GM19099 (cell line): ENCODE results near the gene PROKR1.

Source experiments
- POLR2A ChIP-seq: IDR thresholded peaks from 3 replicates; pipeline ENCODE4 v1.6.1; 2011; ENCODE audit warnings: low read depth; ENCODE audit not compliant: insufficient read length; ENCODE audit errors: extremely low read depth

The PROKR1 gene

DNA sequence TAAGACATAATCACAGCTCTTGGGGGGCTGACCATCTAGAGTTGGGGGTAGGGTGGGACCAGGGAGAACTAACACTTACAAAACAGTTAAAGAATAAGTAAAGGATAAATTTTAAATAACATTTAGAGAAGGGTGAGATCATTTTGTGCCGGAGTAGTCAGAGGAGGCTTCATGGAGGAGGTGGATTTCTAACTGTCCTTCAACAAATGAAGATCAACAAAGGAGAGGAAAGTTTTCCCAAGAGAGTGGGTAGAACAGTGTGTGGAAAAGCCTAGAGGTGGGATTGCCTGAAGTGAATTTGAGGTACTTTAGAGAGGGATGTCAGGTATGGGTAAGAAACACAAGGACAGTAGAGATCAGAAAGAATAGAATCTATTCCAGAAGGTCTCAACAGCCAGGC is 7.3 kb downstream of the PROKR1 start:
- TF ChIP-seq POLR2A, result no peak

DNA sequence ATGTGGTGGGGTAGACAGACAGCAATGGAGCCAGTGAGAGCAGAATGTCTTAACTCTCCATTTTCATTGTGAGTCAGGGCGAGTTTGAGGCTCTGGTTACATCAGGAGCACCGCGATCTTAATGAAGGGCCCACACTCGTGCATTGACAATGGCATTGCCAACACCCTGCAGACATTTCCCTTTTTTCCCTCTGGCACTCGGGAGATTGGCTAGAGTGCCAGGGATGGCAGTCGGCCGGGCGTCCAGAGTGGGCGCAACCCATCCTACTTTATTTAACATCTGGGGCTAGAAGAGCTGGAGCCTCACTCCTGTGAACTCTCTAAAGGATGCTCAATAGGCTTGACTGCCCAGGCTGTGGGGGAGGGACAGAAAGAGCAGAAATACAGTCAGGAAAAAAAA is 9.7 kb downstream of the PROKR1 start:
- TF ChIP-seq POLR2A, result no peak

DNA sequence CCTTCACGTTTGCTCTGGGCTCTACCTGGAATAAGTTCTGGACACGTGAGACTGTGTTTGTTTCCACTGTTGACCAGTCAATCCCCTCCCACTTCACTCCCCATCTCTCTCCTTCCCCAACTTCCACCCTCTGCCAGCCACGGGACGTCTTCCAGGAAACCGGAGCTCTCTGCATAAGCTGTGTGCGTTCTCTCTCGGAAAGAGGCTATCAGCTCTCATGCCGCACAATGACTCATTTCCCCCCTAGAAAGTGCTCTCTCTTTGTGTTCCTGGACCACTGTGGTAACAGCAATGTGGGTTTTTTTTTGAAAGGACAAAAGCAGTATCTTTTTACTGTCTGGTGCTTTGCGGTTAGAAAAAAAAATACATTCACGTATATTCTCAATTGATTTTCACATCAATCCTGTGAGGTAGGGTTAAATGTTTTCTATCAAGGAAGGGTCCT is 10.2 kb downstream of the PROKR1 start:
- no peak for TF ChIP-seq POLR2A

DNA sequence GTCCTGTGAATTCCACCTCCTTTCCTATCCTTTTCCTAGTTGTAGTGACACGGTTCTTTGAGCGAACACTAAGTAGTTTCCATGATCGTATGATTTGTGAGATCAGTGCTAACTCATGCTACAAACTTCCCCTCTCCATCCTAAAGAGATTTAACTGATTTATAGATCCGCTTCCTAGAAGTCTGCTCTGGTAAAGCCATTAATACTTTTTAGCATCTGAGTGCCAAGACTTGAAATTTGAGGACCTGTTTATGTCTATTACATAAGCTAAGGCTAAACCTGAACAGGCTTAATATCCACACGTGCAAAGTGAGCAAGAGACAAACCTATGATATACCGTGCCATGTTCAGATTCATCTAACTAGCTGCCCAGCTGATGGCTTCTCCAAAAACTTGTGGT is 14.9 kb downstream of the PROKR1 start:
- TF ChIP-seq POLR2A, result no peak

DNA sequence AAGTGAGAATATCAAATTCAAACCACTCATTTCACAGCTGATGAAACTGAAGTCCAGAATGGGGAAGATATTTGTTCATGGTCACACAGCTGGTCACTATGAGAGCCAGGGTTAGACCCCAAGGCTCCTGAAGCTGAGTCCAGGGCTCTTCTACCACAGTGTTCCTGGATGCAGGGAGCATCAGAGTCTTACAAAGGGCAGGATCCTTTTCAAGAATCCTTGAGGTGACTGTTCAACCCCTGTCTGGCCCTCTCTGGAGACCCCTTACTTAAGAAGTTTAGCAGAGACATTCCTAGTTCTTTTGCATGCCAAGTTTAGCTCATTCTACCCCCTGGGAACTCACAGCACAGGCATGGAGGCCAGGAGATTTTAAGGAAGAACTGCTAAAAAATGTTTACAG is 15.7 kb downstream of the PROKR1 start:
- no peak for TF ChIP-seq POLR2A

DNA sequence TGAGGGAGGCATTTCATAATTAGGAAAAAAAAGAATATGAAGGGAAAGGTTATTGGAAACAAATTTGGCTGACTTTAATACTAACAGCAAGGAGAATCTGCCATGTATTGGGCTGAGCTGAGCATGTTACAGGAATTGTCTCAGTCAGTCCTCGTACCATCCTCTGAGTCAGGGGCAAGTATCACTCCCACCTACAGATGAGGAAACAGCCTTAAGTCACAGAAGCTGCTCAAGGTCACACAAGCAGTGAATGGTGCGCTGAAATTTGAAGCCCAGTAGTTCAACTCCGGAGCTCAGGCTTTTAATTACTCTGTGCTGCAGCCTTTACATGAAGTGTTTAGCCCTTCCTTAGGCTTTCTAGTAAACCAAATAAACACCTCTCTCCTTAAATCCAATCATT is 17.3 kb downstream of the PROKR1 start:
- no peak for TF ChIP-seq POLR2A

DNA sequence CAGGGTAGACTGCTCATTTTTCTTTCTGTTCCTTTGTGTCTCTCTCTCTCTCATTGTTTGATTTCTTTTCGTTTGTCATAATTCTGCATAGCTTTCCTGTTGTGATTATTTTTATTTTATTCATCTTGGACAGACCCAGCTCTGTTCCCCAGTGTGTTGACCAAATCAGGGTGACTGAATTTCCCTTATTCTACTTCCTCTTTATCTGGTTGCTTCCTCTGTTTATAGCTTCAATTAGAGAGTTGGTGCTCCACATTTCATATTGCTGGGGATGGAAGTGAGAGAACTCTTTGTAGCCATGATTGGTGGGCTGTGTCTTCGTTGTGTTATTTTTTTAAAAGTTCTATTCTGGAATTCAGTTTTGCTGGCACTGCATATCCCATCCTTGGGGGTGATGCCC is 19.1 kb downstream of the PROKR1 start:
- no peak for TF ChIP-seq POLR2A

DNA sequence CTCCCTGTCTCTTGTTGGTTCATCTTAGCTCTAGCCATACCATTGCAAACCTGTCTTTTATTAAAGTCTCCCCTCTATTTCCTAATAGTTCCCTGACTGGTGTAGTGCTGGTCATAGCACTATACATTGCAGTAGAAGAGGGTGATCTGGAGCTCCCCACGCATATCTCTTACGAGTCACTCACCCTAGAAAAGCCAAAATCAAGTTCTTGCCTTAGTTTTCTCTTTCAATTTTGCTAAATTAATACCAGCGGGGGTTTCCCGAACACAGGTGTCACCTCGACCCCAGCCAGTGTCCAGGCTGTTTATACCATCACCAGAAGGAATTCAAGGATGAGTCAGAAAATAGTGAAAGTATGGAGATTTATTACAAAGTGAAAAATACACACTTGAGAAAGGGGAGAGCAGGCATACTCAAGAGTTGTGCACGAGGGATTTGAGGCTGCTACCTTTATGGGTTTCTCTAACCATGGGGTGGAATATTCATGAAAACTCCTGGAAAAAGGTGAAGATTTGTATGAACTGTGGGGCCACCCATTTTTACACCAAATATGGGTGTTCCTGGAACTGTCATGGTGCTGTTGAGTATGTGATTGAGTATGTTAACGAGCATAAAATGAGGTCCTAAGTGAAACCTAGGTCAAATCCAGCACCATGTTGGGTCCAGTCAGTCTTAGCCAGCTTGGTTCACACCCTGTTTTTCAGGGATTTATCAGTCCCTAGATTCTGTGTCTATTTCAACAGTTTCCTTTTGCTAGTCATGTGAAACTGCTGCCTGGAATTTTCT is 20.2 kb downstream of the PROKR1 start:
- no peak for TF ChIP-seq POLR2A

DNA sequence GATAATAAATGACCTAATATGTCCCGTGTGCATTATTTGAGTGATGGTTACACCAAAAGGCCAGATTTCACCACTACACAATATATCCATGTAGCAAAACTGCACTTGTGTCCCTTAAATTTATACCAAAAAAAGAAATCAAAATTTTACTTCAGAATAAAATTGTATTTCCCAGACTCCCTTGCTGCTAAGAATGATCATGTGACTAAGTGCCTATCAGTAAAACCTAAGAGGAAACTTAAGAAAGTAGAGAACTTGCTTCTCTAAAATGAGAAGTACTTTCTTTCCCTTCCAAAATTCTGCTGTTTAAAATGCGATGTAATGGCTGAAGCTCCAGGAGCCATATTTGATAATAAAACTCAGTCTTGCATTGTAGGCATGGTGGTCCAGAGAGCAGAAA is 24.0 kb downstream of the PROKR1 start:
- TF ChIP-seq POLR2A, result no peak

DNA sequence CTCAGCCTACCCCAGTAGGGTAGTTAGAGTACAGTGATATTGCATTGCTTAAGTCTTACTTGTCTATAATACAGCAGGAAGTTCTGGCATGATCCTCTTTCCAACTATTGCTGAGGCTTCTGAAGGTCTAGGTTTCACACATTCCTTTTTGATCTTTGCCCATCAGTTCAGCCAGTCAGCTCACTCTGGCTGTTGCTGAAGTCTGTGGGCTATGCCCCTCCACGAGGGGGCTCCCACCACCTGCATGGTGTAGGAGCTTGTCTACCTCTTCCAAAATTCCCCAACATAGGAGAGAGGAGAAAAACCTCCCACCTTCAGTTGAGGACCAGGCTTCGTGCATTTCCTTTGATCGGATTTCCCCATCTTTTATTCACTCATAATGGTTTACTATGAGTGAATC is 26.3 kb downstream of the PROKR1 start:
- TF ChIP-seq POLR2A, result no peak

DNA sequence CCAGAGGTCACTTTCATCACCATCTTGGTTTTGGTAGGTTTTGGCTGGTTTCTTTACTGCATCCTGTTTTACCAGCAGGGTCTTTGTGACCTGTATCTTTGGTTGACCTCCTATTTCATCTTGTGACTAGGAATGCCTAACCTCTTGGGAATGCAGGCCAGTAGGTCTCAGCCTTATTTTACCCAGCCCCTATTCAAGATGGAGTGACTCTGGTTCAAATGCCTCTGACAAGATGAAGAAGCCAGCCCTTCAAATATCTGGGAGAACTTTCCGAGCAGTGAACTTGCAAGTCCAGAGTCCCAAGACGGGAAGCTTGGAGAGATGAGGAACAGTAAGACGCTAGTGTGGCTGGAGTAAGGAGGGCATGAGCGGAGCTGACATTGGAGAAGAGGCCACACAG is 28.6 kb downstream of the PROKR1 start:
- TF ChIP-seq POLR2A, result no peak

DNA sequence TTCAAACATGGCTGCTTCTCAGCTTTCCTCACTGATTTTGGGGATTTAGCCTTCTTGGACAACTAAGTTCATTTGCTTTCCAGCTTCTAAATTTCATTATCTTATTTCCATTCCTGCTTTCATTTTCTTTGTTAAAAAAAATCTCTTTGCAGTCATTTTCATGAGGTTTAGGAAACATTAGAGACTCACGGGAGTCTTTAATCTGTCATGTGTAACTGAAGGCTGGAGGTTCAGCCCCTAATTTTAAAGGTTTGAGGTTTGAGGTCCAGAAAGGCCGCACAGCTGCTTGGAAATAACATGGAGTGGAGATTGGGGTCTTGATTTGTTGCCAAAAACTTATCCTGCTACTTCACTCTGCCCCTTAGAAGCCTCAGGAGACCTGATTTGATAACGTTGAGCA is 30.3 kb downstream of the PROKR1 start:
- TF ChIP-seq POLR2A, result no peak

DNA sequence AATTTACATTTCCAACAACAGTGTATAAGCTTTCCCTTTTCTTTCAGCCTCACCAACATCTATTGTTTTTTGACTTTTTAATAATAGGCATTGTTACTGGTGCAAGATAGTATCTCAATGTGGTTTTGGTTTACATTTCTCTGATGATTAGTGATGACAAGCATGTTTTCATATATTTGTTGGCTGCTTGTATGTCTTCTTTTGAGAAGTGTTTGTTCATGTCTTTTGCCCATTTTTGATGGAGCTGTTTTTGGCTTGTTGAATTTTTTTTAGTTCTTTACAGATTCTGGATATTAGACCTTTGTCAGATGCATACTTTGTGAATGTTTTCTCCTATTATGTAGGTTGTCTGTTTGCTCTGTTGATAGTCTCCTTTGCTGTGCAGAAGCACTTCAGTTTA is 32.1 kb downstream of the PROKR1 start:
- no peak for TF ChIP-seq POLR2A

DNA sequence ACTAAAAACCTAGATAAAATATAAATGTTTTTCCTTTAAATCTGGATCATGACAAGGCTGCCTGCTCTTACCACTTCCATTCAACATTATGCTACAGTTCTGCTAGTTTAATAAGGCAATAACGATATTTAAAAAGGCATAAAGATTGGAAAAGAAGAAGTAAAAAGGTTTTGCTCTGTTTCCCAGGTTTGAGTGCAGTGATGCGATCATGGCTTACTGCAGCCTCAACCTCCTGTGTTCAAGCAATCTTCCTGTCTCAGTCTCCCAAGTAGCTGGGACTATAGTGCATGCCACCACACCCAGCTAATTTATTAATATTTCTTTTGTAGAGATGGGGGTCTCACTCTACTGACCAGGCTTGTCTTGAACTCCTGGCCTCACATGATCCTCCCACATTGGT is 40.8 kb downstream of the PROKR1 start:
- no peak for TF ChIP-seq POLR2A

DNA sequence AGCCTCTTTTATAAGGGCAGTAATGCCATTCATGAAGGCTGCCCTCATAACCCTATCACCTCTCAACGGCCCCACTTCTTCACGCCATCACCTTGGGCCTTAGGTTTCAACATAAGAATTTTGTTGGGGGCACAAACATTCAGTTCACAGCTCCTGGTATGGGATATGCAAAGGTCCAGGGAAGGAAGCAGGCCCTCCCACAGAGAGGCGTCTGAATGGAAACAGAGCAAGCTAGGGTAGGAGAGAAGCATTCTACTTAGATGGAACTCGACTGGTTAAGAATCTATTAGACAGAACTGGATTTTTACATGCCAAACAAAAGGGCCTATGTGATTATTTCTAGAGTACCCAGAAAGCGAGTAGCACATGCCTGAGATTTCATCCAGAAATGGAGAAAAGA is 42.8 kb downstream of the PROKR1 start:
- no peak for TF ChIP-seq POLR2A

DNA sequence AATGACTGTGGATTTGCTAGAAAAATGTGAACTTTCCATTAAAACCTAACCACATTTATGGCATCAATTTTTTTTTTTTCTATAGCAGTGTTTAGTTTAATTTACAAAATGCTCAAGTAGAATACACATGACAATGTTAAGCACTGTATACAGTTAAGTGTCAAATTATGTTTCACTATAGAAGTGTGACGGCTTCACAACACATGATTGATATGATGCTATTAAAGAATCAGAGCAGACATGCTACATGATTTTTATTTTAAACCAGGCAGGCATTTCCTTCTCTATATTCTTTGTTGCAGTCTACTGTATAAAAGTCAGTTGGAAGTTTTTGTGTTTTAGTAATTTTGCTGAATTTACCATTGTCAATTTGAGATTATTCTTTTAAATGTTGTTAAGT is 43.6 kb downstream of the PROKR1 start:
- TF ChIP-seq POLR2A, result no peak
